IMR-90 (cell line): ENCODE measurements around the gene GPT2. TPM values are rescaled to one million over a fixed set of nuclear protein-coding genes. Genes with fewer than 3 reads are reported as not detected.

Experiments
- ATAC-seq: fragments of 200-7000 bp; cut with Tn5 transposase; 2 replicates; pipeline ENCODE4 v1.9.1; 2020; ENCODE audit warnings: low read depth, mild to moderate bottlenecking, moderate library complexity
- BruUV-seq: library from RNA; stranded (reverse); fragments of 400-500 nt; replicated peaks from 2 replicates; lab custom pipeline; 2021; lab: Mats Ljungman, UMichigan
- CTCF ChIA-PET: fragments of 300-600 bp; formaldehyde crosslinking; extraction: SDS; loops from one replicate; lab custom pipeline; 2021; ENCODE audit warnings: antibody characterized with exemption; lab: Yijun Ruan, JAX
- POLR2A ChIA-PET: fragments of 300-600 bp; sonication (Branson Sonifier 250); formaldehyde crosslinking; loops from one replicate; lab custom pipeline; 2022; ENCODE audit warnings: antibody characterized with exemption; ENCODE audit not compliant: unreplicated experiment; lab: Charles Lee
- DNase-seq: peaks from one replicate; pipeline ENCODE4 v3.0.0; 2013
- H2AFZ ChIP-seq: replicated peaks from 2 replicates; pipeline ENCODE3; 2013; ENCODE audit warnings: low read length, mild to moderate bottlenecking; ENCODE audit not compliant: poor library complexity
- H2AK5ac ChIP-seq: 2 replicates; pipeline ENCODE4 v1.6.1; 2013; ENCODE audit warnings: low read depth, low read length, inconsistent platforms
- H2AK9ac ChIP-seq: replicated peaks from 2 replicates; pipeline ENCODE3; 2013; ENCODE audit warnings: mild to moderate bottlenecking, low read depth, low read length, moderate library complexity; ENCODE audit not compliant: poor library complexity
- H2BK120ac ChIP-seq: 2 replicates; pipeline ENCODE4 v1.6.1; 2013; ENCODE audit warnings: low read depth, low read length, inconsistent platforms
- H2BK15ac ChIP-seq: 3 replicates; pipeline ENCODE4 v1.6.1; 2013; ENCODE audit warnings: low read depth, low read length, inconsistent platforms
- H2BK20ac ChIP-seq: 2 replicates; pipeline ENCODE4 v1.6.1; 2013; ENCODE audit warnings: low read depth, mild to moderate bottlenecking, inconsistent platforms, low read length, moderate library complexity
- H2BK5ac ChIP-seq: 2 replicates; pipeline ENCODE4 v1.6.1; 2013; ENCODE audit warnings: mild to moderate bottlenecking, low read depth, low read length, inconsistent platforms; ENCODE audit not compliant: poor library complexity, severe bottlenecking
- H3K14ac ChIP-seq: replicated peaks from 2 replicates; pipeline ENCODE4 v1.6.1; 2013; ENCODE audit warnings: low read depth, low read length, inconsistent platforms
- H3K18ac ChIP-seq: 2 replicates; pipeline ENCODE4 v1.6.1; 2013; ENCODE audit warnings: low read depth, low read length, control low read depth
- H3K23ac ChIP-seq: 2 replicates; pipeline ENCODE4 v1.6.1; 2013; ENCODE audit warnings: low read depth, low read length, inconsistent platforms
- H3K27ac ChIP-seq: 2 replicates; pipeline ENCODE4 v1.5.1; 2013; ENCODE audit warnings: mild to moderate bottlenecking, control low read depth, low read length; ENCODE audit not compliant: insufficient read depth
- H3K27me3 ChIP-seq: 2 replicates; pipeline ENCODE4 v1.6.1; 2013; ENCODE audit warnings: low read length; ENCODE audit not compliant: control insufficient read depth, insufficient read depth
- H3K36me3 ChIP-seq: 2 replicates; pipeline ENCODE4 v1.6.1; 2013; ENCODE audit warnings: low read length, mixed read lengths; ENCODE audit not compliant: control insufficient read depth, insufficient read depth
- H3K4ac ChIP-seq: 2 replicates; pipeline ENCODE4 v1.6.1; 2013; ENCODE audit warnings: low read depth, low read length, inconsistent platforms
- H3K4me1 ChIP-seq: 2 replicates; pipeline ENCODE4 v1.6.1; 2013; ENCODE audit warnings: low read length, mixed read lengths; ENCODE audit not compliant: control insufficient read depth, insufficient read depth
- H3K4me2 ChIP-seq: 2 replicates; pipeline ENCODE4 v1.6.1; 2013; ENCODE audit warnings: low read depth, mild to moderate bottlenecking, control low read depth, low read length, moderate library complexity
- H3K4me3 ChIP-seq: 2 replicates; pipeline ENCODE4 v1.5.1; 2013; ENCODE audit warnings: low read depth, mild to moderate bottlenecking, control low read depth, low read length, moderate library complexity; ENCODE audit not compliant: insufficient read depth
- H3K56ac ChIP-seq: 2 replicates; pipeline ENCODE4 v1.6.1; 2013; ENCODE audit warnings: low read length, inconsistent platforms; ENCODE audit not compliant: insufficient read depth; ENCODE audit errors: extremely low read depth
- H3K79me1 ChIP-seq, 2 experiments: 2 replicates each; pipeline ENCODE4 v1.6.1; 2013; ENCODE audit warnings: low read length in 2 of 2, inconsistent platforms in 1 of 2, low read depth in 1 of 2
- H3K9ac ChIP-seq: 2 replicates; pipeline ENCODE4 v1.6.1; 2013; ENCODE audit warnings: low read depth, low read length, control low read depth
- H3K9me1 ChIP-seq: 2 replicates; pipeline ENCODE4 v1.6.1; 2013; ENCODE audit warnings: low read length, inconsistent platforms; ENCODE audit not compliant: insufficient read depth
- H3K9me3 ChIP-seq: 2 replicates; pipeline ENCODE4 v1.6.1; 2013; ENCODE audit warnings: low read length; ENCODE audit not compliant: control insufficient read depth, insufficient read depth
- H4K20me1 ChIP-seq: 2 replicates; pipeline ENCODE4 v1.6.1; 2013; ENCODE audit warnings: low read length, inconsistent platforms; ENCODE audit not compliant: insufficient read depth
- H4K5ac ChIP-seq: 2 replicates; pipeline ENCODE4 v1.6.1; 2013; ENCODE audit warnings: mild to moderate bottlenecking, low read depth, low read length, control low read depth
- H4K8ac ChIP-seq, 2 experiments: 2 replicates each; pipeline ENCODE4 v1.6.1; 2013; ENCODE audit warnings: low read depth in 2 of 2, low read length in 2 of 2, control low read depth in 1 of 2, inconsistent platforms in 1 of 2
- H4K91ac ChIP-seq: 2 replicates; pipeline ENCODE4 v1.6.1; 2013; ENCODE audit warnings: low read depth, low read length, inconsistent platforms; ENCODE audit not compliant: insufficient read depth
- BHLHE40 ChIP-seq: fragments of 150-350 bp; IDR thresholded peaks from 2 replicates; pipeline ENCODE4 v1.6.1; 2016; ENCODE audit warnings: mild to moderate bottlenecking, low read depth, low read length
- CEBPB ChIP-seq: IDR thresholded peaks from 2 replicates; pipeline ENCODE4 v1.6.1; 2012; ENCODE audit warnings: low read depth, low read length, improper control_type of control experiment
- CHD1 ChIP-seq: IDR thresholded peaks from 2 replicates; pipeline ENCODE4 v1.6.1; 2012; ENCODE audit warnings: low read depth, low read length, improper control_type of control experiment
- FOS ChIP-seq: fragments of 150-350 bp; IDR thresholded peaks from 2 replicates; pipeline ENCODE4 v1.6.1; 2016; ENCODE audit warnings: low read depth, low read length
- MAFK ChIP-seq: IDR thresholded peaks from 2 replicates; pipeline ENCODE4 v1.6.1; 2012; ENCODE audit warnings: low read depth, low read length, improper control_type of control experiment
- MAZ ChIP-seq: IDR thresholded peaks from 2 replicates; pipeline ENCODE4 v1.6.1; 2012; ENCODE audit warnings: low read depth, mild to moderate bottlenecking, low read length, improper control_type of control experiment, moderate library complexity, borderline replicate concordance
- MXI1 ChIP-seq: IDR thresholded peaks from 2 replicates; pipeline ENCODE4 v1.6.1; 2012; ENCODE audit warnings: low read depth, mild to moderate bottlenecking, low read length, moderate library complexity, borderline replicate concordance
- NFE2L2 ChIP-seq: fragments of 150-350 bp; IDR thresholded peaks from 2 replicates; pipeline ENCODE4 v1.6.1; 2016; ENCODE audit warnings: low read depth, mild to moderate bottlenecking, low read length
- POLR2A ChIP-seq: IDR thresholded peaks from 2 replicates; pipeline ENCODE4 v1.6.1; 2012; ENCODE audit warnings: mild to moderate bottlenecking, low read depth, low read length
- RAD21 ChIP-seq: IDR thresholded peaks from 2 replicates; pipeline ENCODE4 v1.6.1; 2012; ENCODE audit warnings: low read length, improper control_type of control experiment
- RCOR1 ChIP-seq: IDR thresholded peaks from 2 replicates; pipeline ENCODE4 v1.6.1; 2012; ENCODE audit warnings: mild to moderate bottlenecking, low read length, improper control_type of control experiment; ENCODE audit not compliant: insufficient replicate concordance
- RFX5 ChIP-seq: IDR thresholded peaks from 2 replicates; pipeline ENCODE4 v1.8.0; 2012; ENCODE audit warnings: low read depth, mild to moderate bottlenecking, low read length, moderate library complexity
- SMC3 ChIP-seq: fragments of 150-350 bp; IDR thresholded peaks from 2 replicates; pipeline ENCODE4 v1.6.1; 2016; ENCODE audit warnings: low read depth, mild to moderate bottlenecking, antibody characterized with exemption, low read length, moderate library complexity
- WGBS, 2 experiments: methylation state at CpG; one replicate each; pipeline versions ENCODE4 v1.1.5 to v1.1.7; 2013; ENCODE audit warnings: missing lambda C conversion rate in 2 of 2; ENCODE audit not compliant: insufficient read length in 1 of 2; ENCODE audit errors: extremely low coverage in 2 of 2; 5-methylcytosine and 5-hydroxymethylcytosine counted together
- dilution Hi-C: fragments of 300-500 bp; cut with HindIII; formaldehyde crosslinking; loops from one replicate; pipeline ENCODE4 v1.14.3; 2018; ENCODE audit warnings: low sequenced_read_pairs; ENCODE audit not compliant: unreplicated experiment
- in situ Hi-C: fragments of 300-500 bp; cut with MboI; formaldehyde crosslinking; loops from 3 replicates; pipeline ENCODE4 v1.14.3; 2019; ENCODE audit warnings: low sequenced_read_pairs, inconsistent platforms, mixed read lengths
- intact Hi-C: fragments of 100-400 bp; cut with micrococcal nuclease; formaldehyde crosslinking; loops from 2 replicates; pipeline ENCODE4 v1.10.0; 2022
- polyA plus RNA-seq, 3 experiments: library from polyadenylated mRNA; depleted of rRNA; stranded (reverse); fragments of >200 nt; gene quantifications; 2 replicates each; pipeline ENCODE4 v1.2.3, GENCODE V29; 2012; ENCODE audit warnings: low replicate concordance in 1 of 3
- total RNA-seq: library from RNA; depleted of rRNA; stranded (reverse); fragments of >200 nt; gene quantifications from 2 replicates; pipeline ENCODE4 v1.2.3, GENCODE V29; 2012
- TF ChIP-seq, protein P1 (sequence below): fragments of 150-350 bp; IDR thresholded peaks from 2 replicates; pipeline ENCODE4 v1.6.1; 2017; ENCODE audit warnings: mild to moderate bottlenecking, antibody characterized with exemption, low read length, low read depth
- TF ChIP-seq, protein P2 (sequence below): conservative IDR thresholded peaks from 2 replicates; pipeline ENCODE4 v1.5.1; 2012; ENCODE audit warnings: mild to moderate bottlenecking, low read depth, low read length, improper control_type of control experiment
- TF ChIP-seq, protein P3 (sequence below): fragments of 150-350 bp; IDR thresholded peaks from 2 replicates; pipeline ENCODE4 v1.6.1; 2016; ENCODE audit warnings: low read depth, mild to moderate bottlenecking, low read length, moderate library complexity, borderline replicate concordance

GPT2 gene
- total and polyA plus RNA-seq, 2 of the 4 experiments (the other 2 are of a cell fraction) = 26.4 to 31.5 TPM

DNA sequence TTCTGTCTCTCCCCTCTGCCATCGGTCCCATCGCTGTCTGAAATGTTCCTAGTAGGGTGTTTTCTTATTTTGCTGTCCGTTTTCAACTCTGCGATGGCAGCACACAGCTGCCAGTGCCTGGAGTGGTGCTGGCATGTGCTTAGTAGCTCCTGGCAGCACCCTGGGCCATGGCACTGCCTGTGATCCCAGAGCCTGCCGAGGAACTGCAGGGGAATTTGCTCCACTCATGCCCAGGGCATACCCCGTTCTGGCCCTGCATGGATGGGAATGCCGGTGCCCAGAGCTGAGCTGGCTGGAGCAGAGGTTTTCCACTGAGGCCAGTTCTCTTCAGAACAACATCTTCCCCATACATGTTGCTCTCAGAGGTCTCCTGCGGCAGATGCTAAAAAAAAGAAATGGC, 43.1 kb downstream of the GPT2 start:
- H3K4ac ChIP-seq = no peak overlapping the region
- DNase-seq (no peak), ATAC-seq (no peak)
- H2AFZ ChIP-seq = no peak overlapping the region
- no peaks in the 10 kb centered on the region for H3K27me3 ChIP-seq
- H4K8ac ChIP-seq = no peak overlapping the region
- no TSS peak for BruUV-seq
- H2AK9ac ChIP-seq = no peak overlapping the region
- H4K91ac ChIP-seq = no peak overlapping the region
- H3K4me3 ChIP-seq = no peak overlapping the region
- H4K5ac ChIP-seq = no peak overlapping the region
- no peak overlapping the region for H3K4me2 ChIP-seq
- H3K18ac ChIP-seq = no peak overlapping the region
- H3K4me1 ChIP-seq = no peaks in the 10 kb centered on the region
- dilution Hi-C loops = no loop called here
- H2AK5ac ChIP-seq = no peak overlapping the region
- in situ Hi-C loops = loop anchor here (10.0 kb wide), 1 partner anchor 252 kb away; no protein-coding TSS in a partner anchor
- no peak overlapping the region for H2BK120ac ChIP-seq
- no peak for TF ChIP-seq SMC3
- no peak for TF ChIP-seq RAD21
- no peak for TF ChIP-seq CEBPB
- TF ChIP-seq, protein P1, sequence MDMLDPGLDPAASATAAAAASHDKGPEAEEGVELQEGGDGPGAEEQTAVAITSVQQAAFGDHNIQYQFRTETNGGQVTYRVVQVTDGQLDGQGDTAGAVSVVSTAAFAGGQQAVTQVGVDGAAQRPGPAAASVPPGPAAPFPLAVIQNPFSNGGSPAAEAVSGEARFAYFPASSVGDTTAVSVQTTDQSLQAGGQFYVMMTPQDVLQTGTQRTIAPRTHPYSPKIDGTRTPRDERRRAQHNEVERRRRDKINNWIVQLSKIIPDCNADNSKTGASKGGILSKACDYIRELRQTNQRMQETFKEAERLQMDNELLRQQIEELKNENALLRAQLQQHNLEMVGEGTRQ = no peak
- TF ChIP-seq POLR2A = no peak
- no peak for TF ChIP-seq BHLHE40
- no peak for TF ChIP-seq FOS
- TF ChIP-seq, protein P2, sequence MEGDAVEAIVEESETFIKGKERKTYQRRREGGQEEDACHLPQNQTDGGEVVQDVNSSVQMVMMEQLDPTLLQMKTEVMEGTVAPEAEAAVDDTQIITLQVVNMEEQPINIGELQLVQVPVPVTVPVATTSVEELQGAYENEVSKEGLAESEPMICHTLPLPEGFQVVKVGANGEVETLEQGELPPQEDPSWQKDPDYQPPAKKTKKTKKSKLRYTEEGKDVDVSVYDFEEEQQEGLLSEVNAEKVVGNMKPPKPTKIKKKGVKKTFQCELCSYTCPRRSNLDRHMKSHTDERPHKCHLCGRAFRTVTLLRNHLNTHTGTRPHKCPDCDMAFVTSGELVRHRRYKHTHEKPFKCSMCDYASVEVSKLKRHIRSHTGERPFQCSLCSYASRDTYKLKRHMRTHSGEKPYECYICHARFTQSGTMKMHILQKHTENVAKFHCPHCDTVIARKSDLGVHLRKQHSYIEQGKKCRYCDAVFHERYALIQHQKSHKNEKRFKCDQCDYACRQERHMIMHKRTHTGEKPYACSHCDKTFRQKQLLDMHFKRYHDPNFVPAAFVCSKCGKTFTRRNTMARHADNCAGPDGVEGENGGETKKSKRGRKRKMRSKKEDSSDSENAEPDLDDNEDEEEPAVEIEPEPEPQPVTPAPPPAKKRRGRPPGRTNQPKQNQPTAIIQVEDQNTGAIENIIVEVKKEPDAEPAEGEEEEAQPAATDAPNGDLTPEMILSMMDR = no peak
- TF ChIP-seq, protein P3, sequence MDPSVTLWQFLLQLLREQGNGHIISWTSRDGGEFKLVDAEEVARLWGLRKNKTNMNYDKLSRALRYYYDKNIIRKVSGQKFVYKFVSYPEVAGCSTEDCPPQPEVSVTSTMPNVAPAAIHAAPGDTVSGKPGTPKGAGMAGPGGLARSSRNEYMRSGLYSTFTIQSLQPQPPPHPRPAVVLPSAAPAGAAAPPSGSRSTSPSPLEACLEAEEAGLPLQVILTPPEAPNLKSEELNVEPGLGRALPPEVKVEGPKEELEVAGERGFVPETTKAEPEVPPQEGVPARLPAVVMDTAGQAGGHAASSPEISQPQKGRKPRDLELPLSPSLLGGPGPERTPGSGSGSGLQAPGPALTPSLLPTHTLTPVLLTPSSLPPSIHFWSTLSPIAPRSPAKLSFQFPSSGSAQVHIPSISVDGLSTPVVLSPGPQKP = no peak
- no peak for TF ChIP-seq RFX5
- TF ChIP-seq RCOR1 = no peak
- TF ChIP-seq MAFK = no peak
- no peak for TF ChIP-seq MXI1
- no peak for TF ChIP-seq MAZ
- TF ChIP-seq NFE2L2 = no peak
- TF ChIP-seq CHD1 = no peak
- no peaks in the 10 kb centered on the region for H3K9me3 ChIP-seq
- H3K14ac ChIP-seq = no peak overlapping the region
- no peak overlapping the region for H2BK20ac ChIP-seq
- POLR2A ChIA-PET = no interaction called here
- CTCF ChIA-PET = interaction anchor here (0.6 kb wide), 1 partner anchor 282 kb away, joined by 4 read pairs; no protein-coding TSS in a partner anchor
- no peak overlapping the region for H3K23ac ChIP-seq
- no peak overlapping the region for H2BK15ac ChIP-seq
- H3K9ac ChIP-seq = no peak overlapping the region
- no peak overlapping the region for H3K27ac ChIP-seq
- H3K9me1 ChIP-seq = peaks cover 2% of the 10 kb centered on the region; the same call in 1 of the 2 replicates
- H3K36me3 ChIP-seq = peaks cover 66% of the 10 kb centered on the region
- intact Hi-C loops = no loop called here
- 93% methylated on average over 3 of the region's 8 CpGs; no CpG with 5 or more reads in 1 of the 2 experiments for WGBS, 2 experiments
- H3K79me1 ChIP-seq = no peaks in the 10 kb centered on the region
- H4K20me1 ChIP-seq = no peaks in the 10 kb centered on the region; the same call in 1 of the 2 replicates
- no peak overlapping the region for H3K56ac ChIP-seq
- H2BK5ac ChIP-seq = no peak overlapping the region
